Measurements from ENCODE around the gene NKX1-1.

GRCh38 chr4:1376391-1376840 lies 29.8 kb downstream of the NKX1-1 start:
- TF ChIP-seq EP300 (IDR thresholded peaks at IDR 0.05): no peak
- no peak for TF ChIP-seq CTCF (IDR thresholded peaks at IDR 0.05)
- no peak for TF ChIP-seq POLR2AphosphoS5 (IDR thresholded peaks at IDR 0.05)
- no peak for TF ChIP-seq POLR2A (IDR thresholded peaks at IDR 0.05)

Data from suprapubic skin (tissue), 4 donors.